ENCODE results near the gene CD55. TPM values are rescaled to one million over a fixed set of nuclear protein-coding genes. Genes with fewer than 3 reads are reported as not detected.

The CD55 gene
- total RNA-seq, 2 donors from 2014 or later = 19.5 to 26.1 TPM

DNA sequence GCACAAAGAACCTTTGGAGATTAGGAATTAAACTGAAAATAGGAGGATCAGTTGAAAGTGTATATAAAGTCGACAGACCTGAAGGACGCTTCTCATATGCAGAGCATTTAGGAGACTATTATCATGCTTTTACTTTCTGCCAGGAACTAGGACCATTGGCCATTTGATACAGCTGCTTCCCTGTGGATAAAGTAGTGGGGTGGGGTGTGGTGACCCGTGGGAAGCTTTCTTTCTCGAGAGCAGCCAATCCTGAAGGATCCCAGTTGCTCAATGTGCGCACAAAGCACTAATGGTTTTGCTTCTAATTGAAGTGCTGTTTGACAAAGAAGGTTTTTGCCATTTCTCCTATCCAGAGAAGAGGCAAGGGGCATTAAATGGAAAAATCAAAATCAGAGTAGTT is 14.9 kb upstream of the CD55 start:
- Histone ChIP-seq H3K36me3 (ENCODE audit: control insufficient read depth, insufficient read depth, low read length) (no peaks in the 10 kb centered on the region), H3K27me3 (ENCODE audit: control insufficient read depth, insufficient read depth, low read length, poor library complexity, severe bottlenecking) (no peaks in the 10 kb centered on the region), H3K4me3 (ENCODE audit: low read length) (no peak overlapping the region), H3K9ac (ENCODE audit: extremely low read depth, low read length, poor library complexity, severe bottlenecking) (no peak overlapping the region), H3K4me1 (ENCODE audit: control insufficient read depth, insufficient read depth, low read length) (no peaks in the 10 kb centered on the region), H3K27ac (ENCODE audit: low read depth, low read length) (no peak overlapping the region), H3K9me3 (ENCODE audit: control insufficient read depth, low read length) (no peaks in the 10 kb centered on the region)
- no peak overlapping the region for H3K27ac Mint-ChIP-seq
- H3K4me3 Mint-ChIP-seq = no peak overlapping the region
- peaks cover 19% of the 10 kb centered on the region for H3K9me3 Mint-ChIP-seq
- H3K36me3 Mint-ChIP-seq (ENCODE audit: low read depth) = peaks cover 7% of the 10 kb centered on the region
- TF ChIP-seq, protein P1, sequence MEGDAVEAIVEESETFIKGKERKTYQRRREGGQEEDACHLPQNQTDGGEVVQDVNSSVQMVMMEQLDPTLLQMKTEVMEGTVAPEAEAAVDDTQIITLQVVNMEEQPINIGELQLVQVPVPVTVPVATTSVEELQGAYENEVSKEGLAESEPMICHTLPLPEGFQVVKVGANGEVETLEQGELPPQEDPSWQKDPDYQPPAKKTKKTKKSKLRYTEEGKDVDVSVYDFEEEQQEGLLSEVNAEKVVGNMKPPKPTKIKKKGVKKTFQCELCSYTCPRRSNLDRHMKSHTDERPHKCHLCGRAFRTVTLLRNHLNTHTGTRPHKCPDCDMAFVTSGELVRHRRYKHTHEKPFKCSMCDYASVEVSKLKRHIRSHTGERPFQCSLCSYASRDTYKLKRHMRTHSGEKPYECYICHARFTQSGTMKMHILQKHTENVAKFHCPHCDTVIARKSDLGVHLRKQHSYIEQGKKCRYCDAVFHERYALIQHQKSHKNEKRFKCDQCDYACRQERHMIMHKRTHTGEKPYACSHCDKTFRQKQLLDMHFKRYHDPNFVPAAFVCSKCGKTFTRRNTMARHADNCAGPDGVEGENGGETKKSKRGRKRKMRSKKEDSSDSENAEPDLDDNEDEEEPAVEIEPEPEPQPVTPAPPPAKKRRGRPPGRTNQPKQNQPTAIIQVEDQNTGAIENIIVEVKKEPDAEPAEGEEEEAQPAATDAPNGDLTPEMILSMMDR (conservative IDR thresholded peaks at IDR 0.05) = no peak
- H3K27me3 Mint-ChIP-seq (ENCODE audit: insufficient read depth) = no peaks in the 10 kb centered on the region
- H3K4me1 Mint-ChIP-seq = peaks cover 11% of the 10 kb centered on the region
- DNase-seq = peak; percentile 57
- WGBS, 2 experiments (ENCODE audit: insufficient coverage in 1 of 2, insufficient read length in 1 of 2) = 66 to 81% methylated on average over 4 to 5 of the region's 5 CpGs

- H3K27ac ChIP-seq (ENCODE audit: low read depth, low read length) = no peak overlapping the region
- H3K27me3 ChIP-seq (ENCODE audit: control insufficient read depth, insufficient read depth, low read length, poor library complexity, severe bottlenecking) = no peaks in the 10 kb centered on the region
- Mint-ChIP-seq H3K9me3 (peaks cover 6% of the 10 kb centered on the region), H3K4me1 (peaks cover 9% of the 10 kb centered on the region), H3K27ac (no peak overlapping the region), H3K4me3 (no peak overlapping the region), H3K27me3 (ENCODE audit: insufficient read depth) (no peaks in the 10 kb centered on the region), H3K36me3 (ENCODE audit: low read depth) (peaks cover under 1% of the 10 kb centered on the region)
- H3K4me1 ChIP-seq (ENCODE audit: control insufficient read depth, insufficient read depth, low read length) = no peaks in the 10 kb centered on the region
- no peaks in the 10 kb centered on the region for H3K9me3 ChIP-seq (ENCODE audit: control insufficient read depth, low read length)
- TF ChIP-seq, protein P1 (conservative IDR thresholded peaks at IDR 0.05) = no peak
- no peak overlapping the region for H3K4me3 ChIP-seq (ENCODE audit: low read length)
- DNase-seq = no peak
- H3K9ac ChIP-seq (ENCODE audit: extremely low read depth, low read length, poor library complexity, severe bottlenecking) = no peak overlapping the region
- H3K36me3 ChIP-seq (ENCODE audit: control insufficient read depth, insufficient read depth, low read length) = no peaks in the 10 kb centered on the region
- 96% methylated on average over 2 of the region's 2 CpGs; no CpG with 5 or more reads in 1 of the 2 experiments for WGBS, 2 experiments (ENCODE audit: insufficient coverage in 1 of 2, insufficient read length in 1 of 2)
Measured at GRCh38 chr1:207308451-207309190, 12.9 kb upstream of the CD55 start.

- no peak overlapping the region for H3K4me3 ChIP-seq (ENCODE audit: low read length)
Measured at GRCh38 chr1:207309745-207310273, 11.7 kb upstream of the CD55 start.

More at GRCh38 chr1:207309745-207310273, 11.7 kb upstream of the CD55 start:
- H3K27me3 Mint-ChIP-seq (ENCODE audit: insufficient read depth) = no peaks in the 10 kb centered on the region
- H3K36me3 ChIP-seq (ENCODE audit: control insufficient read depth, insufficient read depth, low read length) = no peaks in the 10 kb centered on the region
- WGBS, 2 experiments (ENCODE audit: insufficient coverage in 1 of 2, insufficient read length in 1 of 2) = 77 to 80% methylated on average over 2 to 4 of the region's 4 CpGs
- no peak overlapping the region for H3K27ac ChIP-seq (ENCODE audit: low read depth, low read length)
- H3K4me3 Mint-ChIP-seq = no peak overlapping the region
- no peak overlapping the region for H3K9ac ChIP-seq (ENCODE audit: extremely low read depth, low read length, poor library complexity, severe bottlenecking)
- H3K27me3 ChIP-seq (ENCODE audit: control insufficient read depth, insufficient read depth, low read length, poor library complexity, severe bottlenecking) = no peaks in the 10 kb centered on the region
- TF ChIP-seq, protein P1 (conservative IDR thresholded peaks at IDR 0.05) = no peak
- no peaks in the 10 kb centered on the region for H3K9me3 Mint-ChIP-seq
- no peak overlapping the region for H3K27ac Mint-ChIP-seq
- no peaks in the 10 kb centered on the region for H3K36me3 Mint-ChIP-seq (ENCODE audit: low read depth)
- H3K4me1 ChIP-seq (ENCODE audit: control insufficient read depth, insufficient read depth, low read length) = no peaks in the 10 kb centered on the region
- no peaks in the 10 kb centered on the region for H3K9me3 ChIP-seq (ENCODE audit: control insufficient read depth, low read length)
- H3K4me1 Mint-ChIP-seq = peaks cover 9% of the 10 kb centered on the region
- DNase-seq = peak; percentile 52
